H54 (cell line): ENCODE results near the gene LDB3.

Experiments used
- DNase-seq: peaks from one replicate; pipeline ENCODE4 v3.0.0; 2011; ENCODE audit warnings: low spot score, mixed read lengths; ENCODE audit not compliant: insufficient read length
- FAIRE-seq: peaks from 3 replicates; lab custom pipeline; 2011; peaks lifted over from hg19 to GRCh38; lab: Jason Lieb, UNC
- POLR2A ChIP-seq: IDR thresholded peaks from 2 replicates; pipeline ENCODE4 v1.6.1; 2011; ENCODE audit warnings: low read depth, mild to moderate bottlenecking, low read length

The LDB3 gene

DNA sequence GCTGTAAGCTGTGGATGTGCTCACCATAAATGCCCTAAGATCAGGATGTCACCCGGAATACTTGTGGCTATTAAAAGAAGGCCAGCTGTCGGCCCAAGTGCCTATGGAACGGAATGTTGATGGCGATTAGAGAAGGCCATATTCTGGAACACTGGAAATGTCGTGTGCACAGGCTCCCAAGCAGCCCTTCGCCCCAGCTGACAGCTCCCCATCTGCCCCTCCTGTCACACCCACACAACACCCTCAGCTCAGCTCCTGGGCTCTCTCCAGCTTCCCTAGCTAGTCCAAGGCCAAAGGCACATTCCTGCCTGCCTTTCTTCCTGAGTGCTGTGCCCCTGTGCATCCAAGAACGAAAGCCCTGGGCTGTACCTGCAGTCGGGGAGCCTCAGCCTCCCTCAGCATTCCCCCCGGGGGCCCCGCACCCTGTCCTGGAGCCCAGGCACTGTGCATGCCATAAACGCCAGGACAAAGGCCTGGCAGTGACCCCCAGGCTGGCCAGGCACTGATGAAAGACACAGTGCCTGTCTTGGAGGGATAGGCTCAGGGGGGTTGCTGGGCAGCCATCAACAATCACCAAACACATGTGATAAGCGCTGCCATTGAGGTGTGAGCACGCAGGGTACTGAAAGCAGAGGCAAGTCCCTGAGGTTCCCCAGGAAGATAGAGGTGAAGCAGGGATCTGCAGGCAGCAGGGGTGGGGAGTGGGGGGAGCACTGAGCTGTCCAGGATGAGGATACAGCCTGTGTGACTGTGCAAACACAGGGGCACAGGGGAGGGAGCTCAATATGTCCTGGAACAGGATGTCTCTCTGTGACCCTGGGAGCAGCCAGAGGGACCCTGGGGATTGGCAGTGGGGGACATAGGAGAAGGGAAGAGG lies 3.7 kb upstream of the LDB3 start:
- TF ChIP-seq POLR2A: no peak
- FAIRE-seq: no peak

DNA sequence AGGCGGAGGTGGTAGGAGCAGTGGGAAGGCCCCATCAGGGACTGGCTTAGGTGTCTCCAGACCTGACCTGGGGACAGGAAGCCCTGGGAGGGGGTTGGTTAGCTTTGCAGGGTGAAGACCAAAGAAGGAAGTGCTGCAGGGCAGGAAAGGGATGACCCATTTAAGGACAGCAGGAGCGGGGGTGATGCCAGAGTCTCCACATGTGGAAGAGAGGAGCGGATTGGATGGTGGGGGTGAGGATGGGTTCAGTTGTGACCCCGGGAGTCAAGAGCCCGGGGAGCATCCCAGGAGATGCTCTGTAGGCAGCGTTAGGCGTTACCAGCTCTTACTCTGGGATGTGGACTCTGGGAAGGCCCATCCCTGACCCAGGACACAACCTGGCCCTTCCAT lies 3.1 kb upstream of the LDB3 start:
- TF ChIP-seq POLR2A: no peak
- DNase-seq (no peak), FAIRE-seq (no peak)

More for the DNA sequence above, 3.7 kb upstream of the LDB3 start:
- no peak for DNase-seq

DNA sequence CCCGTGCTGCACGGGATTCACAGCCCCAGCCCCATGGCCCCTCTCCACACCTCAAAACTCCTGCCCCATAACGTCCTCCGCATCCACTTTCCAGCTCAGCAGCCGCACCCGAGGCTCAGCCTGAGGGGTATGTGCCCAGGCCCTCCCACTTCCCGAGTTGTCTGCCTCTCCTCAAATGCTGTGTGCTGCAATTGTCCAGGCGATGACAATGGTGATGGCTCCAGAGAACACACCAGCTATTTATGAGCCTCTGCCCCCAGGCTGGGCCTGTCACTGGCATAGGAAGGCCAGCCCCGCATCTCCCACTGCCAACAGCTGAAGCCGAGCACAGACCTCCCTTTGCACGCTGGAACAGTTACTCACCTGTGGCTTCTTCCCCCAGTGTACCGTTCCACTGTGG lies 2.4 kb upstream of the LDB3 start:
- no peak for TF ChIP-seq POLR2A
- DNase-seq (no peak), FAIRE-seq (no peak)

DNA sequence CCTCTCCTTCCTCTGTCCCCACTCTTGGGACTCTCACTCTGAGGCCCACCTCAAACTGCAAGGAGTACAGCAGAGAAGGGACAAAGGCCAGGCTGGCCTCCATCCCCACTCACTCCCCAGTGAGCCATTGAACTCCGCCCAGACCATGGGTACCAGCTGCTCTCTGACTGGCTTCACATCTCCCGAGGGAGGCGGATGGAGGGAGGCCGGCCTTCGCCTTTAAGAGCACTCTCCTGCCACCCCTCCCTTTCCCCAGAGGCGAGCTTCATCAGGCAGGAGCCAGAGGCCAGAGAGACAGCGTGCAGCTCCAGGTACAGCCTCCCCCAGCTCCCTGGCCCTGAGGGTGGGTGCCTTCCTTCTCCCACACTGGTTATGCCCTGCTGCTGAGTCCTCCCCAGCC lies 1.8 kb upstream of the LDB3 start:
- DNase-seq: no peak
- FAIRE-seq: no peak
- TF ChIP-seq POLR2A: no peak

DNA sequence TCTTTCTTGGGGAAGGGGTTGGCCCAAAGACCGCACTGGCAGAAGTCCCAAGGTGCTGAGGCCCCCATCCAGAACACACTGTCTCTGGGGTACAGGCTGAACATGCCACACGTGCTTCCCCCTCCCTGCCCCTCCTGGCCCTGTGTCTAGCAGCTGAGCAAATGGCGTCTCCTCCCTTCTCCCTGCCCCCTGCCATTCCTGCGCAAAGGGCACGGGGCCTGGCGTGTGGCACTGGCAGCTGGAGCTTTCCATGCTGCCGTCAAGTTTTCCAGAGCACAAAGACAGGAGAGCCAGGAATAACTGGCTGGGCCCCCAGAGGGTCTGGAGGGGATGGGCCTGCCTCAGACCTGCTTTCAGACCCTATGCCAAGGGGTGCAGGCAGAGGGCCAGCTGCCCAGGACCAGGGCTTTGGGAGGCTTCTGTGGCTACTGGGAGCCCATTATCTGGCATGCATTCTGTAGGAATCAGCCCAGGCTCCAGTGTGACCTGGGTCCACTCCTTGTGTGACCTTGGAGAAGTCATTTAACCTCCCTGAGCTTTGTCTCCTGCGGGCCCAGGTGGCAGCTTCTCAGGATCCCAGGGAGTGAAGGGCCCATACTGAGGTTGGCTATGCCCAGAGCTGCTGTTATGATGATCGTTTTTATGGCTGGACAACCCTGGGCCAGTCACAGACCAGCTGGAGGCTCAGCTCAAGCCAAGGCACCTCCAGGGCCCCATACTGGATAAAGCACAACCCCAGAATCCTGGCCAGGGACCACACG lies 710 bp upstream of the LDB3 start:
- no peak for DNase-seq
- TF ChIP-seq POLR2A: no peak
- no peak for FAIRE-seq

DNA sequence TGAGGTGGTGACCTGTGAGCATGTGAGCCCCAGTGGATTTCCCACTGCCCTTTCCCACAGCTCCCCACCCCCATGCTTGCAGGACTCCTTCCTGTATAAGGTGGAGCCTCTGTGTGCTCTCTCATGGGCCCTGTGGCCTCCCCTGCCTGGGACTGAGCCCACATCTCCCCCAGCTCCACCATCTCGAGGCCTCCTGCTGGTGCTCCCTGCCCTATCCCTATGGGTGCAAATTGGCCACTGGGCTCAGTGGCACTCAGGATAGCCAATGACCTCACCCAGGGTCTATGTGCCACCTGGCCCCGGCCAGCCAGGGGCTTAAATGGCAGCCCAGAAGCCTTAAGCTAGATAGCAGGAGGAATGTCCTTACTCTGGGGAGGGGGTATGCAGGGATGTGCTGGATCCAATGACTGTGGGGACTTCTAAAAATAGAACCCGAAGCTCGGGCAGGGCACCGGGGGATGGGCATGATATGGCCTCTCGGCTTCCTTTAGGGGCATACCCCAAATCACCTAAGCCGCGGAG lies 2.0 kb downstream of the LDB3 start:
- no peak for TF ChIP-seq POLR2A
- FAIRE-seq (no peak), DNase-seq (no peak)

DNA sequence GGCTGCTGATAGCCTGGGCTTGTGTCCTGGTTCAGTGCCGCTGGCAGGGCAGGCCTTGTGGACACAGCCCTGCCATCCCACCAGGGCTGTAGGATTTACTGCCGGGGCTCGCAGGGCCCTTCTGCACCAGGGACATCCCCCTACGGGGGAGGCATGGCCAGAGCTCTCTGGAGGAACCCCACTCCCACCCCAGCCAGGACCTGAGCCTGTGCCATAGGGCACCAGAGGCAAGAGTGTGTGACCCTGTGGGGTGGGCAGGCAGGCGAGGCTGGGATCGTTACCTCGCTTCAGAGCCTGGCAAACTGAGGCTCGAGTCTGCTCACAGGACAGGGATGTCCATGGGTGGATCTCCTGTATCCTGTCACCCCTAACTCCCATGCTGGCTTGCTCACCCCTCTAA lies 2.6 kb downstream of the LDB3 start:
- DNase-seq: no peak
- FAIRE-seq: no peak
- TF ChIP-seq POLR2A: no peak

DNA sequence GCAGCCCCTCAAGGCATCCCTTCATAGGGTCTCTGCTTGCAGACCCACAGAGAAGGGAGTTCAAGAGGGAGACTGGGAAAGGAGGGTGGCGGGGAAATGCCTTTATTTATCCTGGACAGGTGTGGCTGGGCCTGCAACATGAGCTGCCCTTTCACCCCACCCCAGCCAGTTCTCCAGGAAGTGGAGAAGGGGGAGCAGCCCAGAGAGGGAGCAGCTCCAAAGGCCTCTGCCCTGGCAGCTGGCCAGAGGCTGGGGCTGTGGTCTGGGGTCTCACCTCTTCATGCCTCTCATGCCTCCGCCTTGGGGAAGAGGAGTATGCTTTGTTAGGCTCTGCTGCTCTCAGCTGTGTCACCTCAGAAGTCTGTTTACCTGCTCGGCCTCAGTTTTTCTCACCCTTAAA lies 3.1 kb downstream of the LDB3 start:
- no peak for TF ChIP-seq POLR2A
- FAIRE-seq: no peak
- no peak for DNase-seq

- TF ChIP-seq POLR2A: no peak
- DNase-seq (no peak), FAIRE-seq (no peak)
Observed at GRCh38 chr10:86671985-86672710, 3.8 kb downstream of the LDB3 start.

DNA sequence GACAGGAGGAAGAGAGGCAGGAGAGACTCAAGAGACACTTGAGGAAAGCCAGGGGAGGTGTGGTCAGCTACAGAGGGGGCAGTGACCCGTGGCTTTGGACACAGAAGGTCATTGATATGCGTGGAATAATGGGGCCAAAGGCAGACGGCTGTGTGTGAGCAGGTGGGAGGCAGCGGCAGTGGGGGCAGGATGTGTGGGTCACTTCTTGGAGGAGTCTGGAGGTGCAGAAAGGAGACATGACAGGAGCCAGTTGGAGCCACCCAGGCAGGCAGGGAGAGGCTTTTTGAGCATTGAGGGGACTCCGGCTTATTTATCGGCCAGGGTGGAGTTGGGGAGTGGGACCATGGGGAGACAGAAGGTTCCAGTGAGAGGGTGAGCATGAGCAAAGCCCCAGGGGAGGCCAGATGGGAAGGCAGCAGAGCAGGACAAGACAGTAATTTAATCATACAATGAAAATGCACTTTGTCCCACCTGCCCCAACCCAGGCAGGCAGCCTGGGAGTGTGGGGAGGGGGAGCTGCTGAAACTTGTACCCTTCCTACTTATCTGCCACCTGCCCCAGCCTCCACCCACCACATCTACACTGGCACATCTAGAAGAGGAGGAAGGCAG lies 5.0 kb downstream of the LDB3 start:
- FAIRE-seq: no peak
- no peak for TF ChIP-seq POLR2A
- DNase-seq: no peak

DNA sequence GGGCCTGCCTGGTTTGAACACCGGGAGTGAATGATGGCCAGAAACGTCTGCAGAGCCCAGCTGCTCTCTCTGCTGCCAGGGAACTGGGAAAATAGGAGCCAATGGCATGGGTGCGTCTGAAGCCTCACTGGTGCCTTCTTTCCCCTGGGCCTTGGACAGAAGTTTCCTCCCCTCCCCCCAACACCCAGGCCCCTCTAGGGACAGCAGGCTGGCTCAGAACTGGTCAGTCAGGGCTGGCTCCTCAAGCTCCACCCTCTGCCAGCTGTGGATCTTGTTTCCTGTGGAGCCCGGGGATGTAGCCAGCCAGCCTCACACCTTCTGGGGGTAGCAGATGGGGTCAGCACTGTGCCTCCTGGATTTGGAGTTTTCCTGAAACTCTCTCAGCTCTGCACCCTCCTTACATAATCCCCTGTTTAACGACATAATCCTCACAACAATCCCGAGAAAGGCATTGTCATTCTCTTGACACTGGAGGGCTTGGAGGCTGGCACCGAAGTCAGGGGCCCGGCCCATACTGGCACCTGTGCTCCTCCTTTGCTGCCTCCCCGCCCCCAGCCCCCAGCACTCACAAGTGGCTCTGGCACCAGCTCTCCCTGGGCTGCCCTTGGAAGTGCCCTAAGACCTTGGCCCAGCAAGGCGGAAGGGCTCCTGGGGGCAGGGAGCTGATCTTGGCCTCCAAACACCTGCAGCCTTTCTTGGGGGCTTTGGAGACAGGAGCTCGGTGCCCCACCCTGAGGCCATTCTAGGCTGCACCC lies 5.7 kb downstream of the LDB3 start:
- no peak for TF ChIP-seq POLR2A
- no peak for DNase-seq
- no peak for FAIRE-seq

DNA sequence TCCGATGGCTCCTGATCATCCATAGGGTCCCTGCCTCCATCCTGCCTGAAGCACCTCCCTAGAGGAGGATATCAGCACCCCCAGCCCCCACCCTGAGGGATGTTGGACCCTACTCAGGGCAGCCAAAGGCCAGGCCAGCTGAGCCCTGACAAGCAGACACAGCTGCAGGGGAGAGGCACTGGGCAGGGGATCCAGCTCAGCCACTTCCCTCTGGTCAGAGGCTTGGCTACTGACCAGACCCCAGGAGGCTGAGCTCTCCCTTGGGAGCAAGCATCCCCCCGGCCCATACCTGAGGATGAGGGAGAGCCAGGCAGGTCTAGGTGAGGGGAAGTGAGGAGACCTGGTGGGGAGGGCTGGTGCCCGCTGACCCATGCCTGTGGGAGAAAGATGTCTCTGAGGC lies 6.6 kb downstream of the LDB3 start:
- no peak for TF ChIP-seq POLR2A
- DNase-seq (no peak), FAIRE-seq (no peak)

- no peak for TF ChIP-seq POLR2A
- DNase-seq (no peak), FAIRE-seq (no peak)
Observed at GRCh38 chr10:86677374-86677773, 9.1 kb downstream of the LDB3 start.
